Uterus (tissue), 4 donors: ENCODE measurements around the gene CDC42EP2. TPM values are rescaled to one million over a fixed set of nuclear protein-coding genes. Genes with fewer than 3 reads are reported as not detected.

Source experiments
- DNase-seq, 2 donors: peaks; one replicate each; pipeline ENCODE4 v3.0.0-alpha.2; 2019 to 2020
- H3K27ac ChIP-seq, 2 donors: fragments of 200-600 bp; sonication (generic); 1 replicate in 1 of 2; 2 replicates in 1 of 2; pipeline ENCODE4 v1.5.1; 2016 to 2018
- H3K27me3 ChIP-seq, 2 donors: fragments of 200-600 bp; sonication (generic); one replicate each; pipeline ENCODE4 v1.5.1; 2018 to 2019; ENCODE audit warnings: control low read depth in 1 of 2
- H3K36me3 ChIP-seq, 2 donors: fragments of 200-600 bp; sonication (generic); one replicate each; pipeline ENCODE4 v1.5.1; 2019; ENCODE audit warnings: control low read depth in 1 of 2
- H3K4me1 ChIP-seq, 2 donors: fragments of 200-600 bp; sonication (generic); one replicate each; pipeline ENCODE4 v1.5.1; 2018 to 2019; ENCODE audit warnings: control low read depth in 1 of 2
- H3K4me3 ChIP-seq, 2 donors: fragments of 200-600 bp; sonication (generic); 1 replicate in 1 of 2; 2 replicates in 1 of 2; pipeline ENCODE4 v1.5.1; 2018 to 2019; ENCODE audit warnings: mild to moderate bottlenecking in 1 of 2
- H3K9me3 ChIP-seq, 2 donors: fragments of 200-600 bp; sonication (generic); one replicate each; pipeline ENCODE4 v1.5.1; 2019; ENCODE audit warnings: control low read depth in 1 of 2
- POLR2A ChIP-seq, 2 donors: fragments of 450-650 bp; IDR thresholded peaks; one replicate each; pipeline ENCODE4 v1.6.1; 2016; ENCODE audit warnings: antibody characterized with exemption in 2 of 2, mild to moderate bottlenecking in 1 of 2, moderate library complexity in 1 of 2
- intact Hi-C: fragments of 100-400 bp; cut with DNase I; formaldehyde crosslinking; loops from one replicate; pipeline ENCODE4 v1.15.1; 2023; ENCODE audit warnings: low total_unique reads
- total RNA-seq, 4 donors: library from RNA; depleted of rRNA in 3 of 4; stranded (reverse); fragments of >200 nt in 3 of 4; gene quantifications; one replicate each; pipeline versions ENCODE4 v1.1.0 to v1.2.4, GENCODE V29; 2014 to 2023
- TF ChIP-seq, protein P1 (sequence below), 4 experiments: fragments of 200-600 bp in 2 of 4; fragments of 450-650 bp in 2 of 4; sonication (generic) in 2 of 4; IDR thresholded peaks; one replicate each; pipeline ENCODE4 v1.5.1; 2016 to 2019; ENCODE audit warnings: antibody characterized with exemption in 4 of 4, mild to moderate bottlenecking in 2 of 4, moderate library complexity in 1 of 4
- donor health status: DM: yes; HTN: yes; CAD: no.

CDC42EP2 gene
- total RNA-seq, 4 donors from 2014 or later = 9.7 to 65.3 (median 33.2) TPM

DNA sequence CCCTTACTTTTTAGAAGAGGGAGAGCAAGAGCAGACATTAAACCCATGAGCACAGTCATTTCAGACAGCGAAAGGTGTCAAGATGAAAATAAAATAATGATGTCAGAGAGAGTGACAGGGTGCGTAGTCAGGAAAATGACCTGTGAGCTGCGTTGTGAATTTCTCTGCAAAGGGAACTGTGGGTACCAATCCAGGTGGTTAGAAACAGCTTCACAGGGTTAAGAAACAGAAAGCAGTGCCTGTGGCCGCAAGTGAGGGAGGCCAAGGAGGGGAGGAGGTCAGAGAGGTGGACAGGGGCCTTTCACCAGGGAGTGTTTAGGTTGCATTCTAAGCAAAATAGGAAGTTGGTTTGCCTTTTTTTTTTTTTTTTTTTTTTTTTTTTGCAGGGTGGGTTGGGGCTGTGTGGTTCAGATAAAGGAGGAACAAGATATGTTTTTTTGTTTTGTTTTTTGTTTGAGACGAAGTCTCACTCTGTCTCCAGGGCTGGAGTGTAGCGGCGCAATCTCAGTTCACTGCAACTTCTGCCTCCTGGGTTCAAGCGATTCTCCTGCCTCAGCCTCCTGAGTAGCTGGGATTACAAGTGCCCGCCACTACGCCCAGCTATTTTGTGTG lies 47.8 kb downstream of the CDC42EP2 start:
- no peaks in the 10 kb centered on the region for H3K36me3 ChIP-seq
- H3K27me3 ChIP-seq = no peaks in the 10 kb centered on the region
- TF ChIP-seq, protein P1, sequence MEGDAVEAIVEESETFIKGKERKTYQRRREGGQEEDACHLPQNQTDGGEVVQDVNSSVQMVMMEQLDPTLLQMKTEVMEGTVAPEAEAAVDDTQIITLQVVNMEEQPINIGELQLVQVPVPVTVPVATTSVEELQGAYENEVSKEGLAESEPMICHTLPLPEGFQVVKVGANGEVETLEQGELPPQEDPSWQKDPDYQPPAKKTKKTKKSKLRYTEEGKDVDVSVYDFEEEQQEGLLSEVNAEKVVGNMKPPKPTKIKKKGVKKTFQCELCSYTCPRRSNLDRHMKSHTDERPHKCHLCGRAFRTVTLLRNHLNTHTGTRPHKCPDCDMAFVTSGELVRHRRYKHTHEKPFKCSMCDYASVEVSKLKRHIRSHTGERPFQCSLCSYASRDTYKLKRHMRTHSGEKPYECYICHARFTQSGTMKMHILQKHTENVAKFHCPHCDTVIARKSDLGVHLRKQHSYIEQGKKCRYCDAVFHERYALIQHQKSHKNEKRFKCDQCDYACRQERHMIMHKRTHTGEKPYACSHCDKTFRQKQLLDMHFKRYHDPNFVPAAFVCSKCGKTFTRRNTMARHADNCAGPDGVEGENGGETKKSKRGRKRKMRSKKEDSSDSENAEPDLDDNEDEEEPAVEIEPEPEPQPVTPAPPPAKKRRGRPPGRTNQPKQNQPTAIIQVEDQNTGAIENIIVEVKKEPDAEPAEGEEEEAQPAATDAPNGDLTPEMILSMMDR (IDR thresholded peaks at IDR 0.05) = no peak
- TF ChIP-seq POLR2A (IDR thresholded peaks at IDR 0.05) = no peak
- H3K4me3 ChIP-seq = no peak overlapping the region
- H3K4me1 ChIP-seq = no peaks in the 10 kb centered on the region
- intact Hi-C loops = no loop called here
- no peaks in the 10 kb centered on the region for H3K9me3 ChIP-seq
- no peak for DNase-seq
- no peak overlapping the region for H3K27ac ChIP-seq

DNA sequence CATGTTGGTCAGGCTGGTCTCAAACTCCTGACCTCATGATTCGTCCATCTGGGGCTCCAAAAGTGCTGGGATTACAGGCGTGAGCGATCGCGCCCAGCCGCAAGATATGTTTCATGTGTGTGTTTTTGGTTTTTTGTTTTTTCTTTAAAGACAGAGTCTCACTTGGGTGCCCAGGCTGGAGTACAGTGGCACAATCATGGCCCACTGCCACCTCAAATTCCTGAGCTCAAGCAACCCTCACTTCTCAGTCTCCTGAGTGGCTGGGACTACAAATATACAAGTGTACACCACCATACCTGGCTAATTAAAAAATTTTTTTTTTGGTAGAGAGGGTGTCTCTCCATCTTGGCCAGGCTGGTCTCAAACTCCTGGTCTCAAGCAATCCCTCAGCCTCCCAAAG lies 48.3 kb downstream of the CDC42EP2 start:
- no peaks in the 10 kb centered on the region for H3K36me3 ChIP-seq
- no peak overlapping the region for H3K27ac ChIP-seq
- no peaks in the 10 kb centered on the region for H3K27me3 ChIP-seq
- H3K4me3 ChIP-seq = no peak overlapping the region
- intact Hi-C loops = no loop called here
- H3K4me1 ChIP-seq = no peaks in the 10 kb centered on the region
- no peak for DNase-seq
- TF ChIP-seq POLR2A (IDR thresholded peaks at IDR 0.05) = no peak
- TF ChIP-seq, protein P1 (IDR thresholded peaks at IDR 0.05) = no peak
- no peaks in the 10 kb centered on the region for H3K9me3 ChIP-seq

DNA sequence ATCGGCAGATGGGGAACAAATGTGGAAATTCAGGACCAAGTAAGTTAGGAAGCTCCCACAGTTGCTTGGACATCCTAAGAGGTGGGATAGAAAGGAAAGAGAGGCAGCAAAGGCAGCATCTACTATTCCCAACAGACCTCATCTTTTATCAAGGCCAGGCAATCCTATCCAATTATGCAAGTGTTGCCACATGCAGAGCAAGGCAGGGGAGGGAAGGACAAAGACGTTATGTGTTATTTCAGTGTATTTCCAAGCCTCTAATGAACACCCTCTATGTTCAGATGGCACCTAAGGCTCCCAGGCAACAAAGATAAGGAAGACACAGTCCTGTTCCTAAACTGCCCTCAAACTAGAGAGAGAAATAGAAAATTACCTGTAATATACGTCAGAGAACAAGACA lies 49.1 kb downstream of the CDC42EP2 start:
- Histone ChIP-seq H3K4me1 (no peaks in the 10 kb centered on the region), H3K27ac (no peak overlapping the region), H3K4me3 (no peak overlapping the region), H3K36me3 (no peaks in the 10 kb centered on the region), H3K9me3 (no peaks in the 10 kb centered on the region), H3K27me3 (no peaks in the 10 kb centered on the region)
- intact Hi-C loops = no loop called here
- DNase-seq = no peak
- no peak for TF ChIP-seq POLR2A (IDR thresholded peaks at IDR 0.05)
- TF ChIP-seq, protein P1 (IDR thresholded peaks at IDR 0.05) = no peak

- H3K36me3 ChIP-seq = no peaks in the 10 kb centered on the region
- peak in 1 of 2 donors; percentile 62 for DNase-seq
- H3K27ac ChIP-seq = peak overlapping the region in 1 of 2 donors; percentile 23
- intact Hi-C loops = no loop called here
- no peaks in the 10 kb centered on the region for H3K4me1 ChIP-seq
- TF ChIP-seq, protein P1 (IDR thresholded peaks at IDR 0.05) = peak; percentile 77 to 95 (median 92)
- TF ChIP-seq POLR2A (IDR thresholded peaks at IDR 0.05) = no peak
- no peaks in the 10 kb centered on the region for H3K9me3 ChIP-seq
- H3K27me3 ChIP-seq = no peaks in the 10 kb centered on the region
- no peak overlapping the region for H3K4me3 ChIP-seq
These were observed 51.7 kb downstream of the CDC42EP2 start for GRCh38 chr11:65366340-65366773.

- intact Hi-C loops = loop anchor here (5.0 to 10.0 kb wide), 2 partner anchors 147 to 234 kb away; no protein-coding TSS in a partner anchor
- Histone ChIP-seq H3K36me3 (no peaks in the 10 kb centered on the region), H3K4me1 (no peaks in the 10 kb centered on the region), H3K27ac (no peak overlapping the region), H3K27me3 (no peaks in the 10 kb centered on the region), H3K9me3 (no peaks in the 10 kb centered on the region), H3K4me3 (no peak overlapping the region)
- TF ChIP-seq, protein P1 (IDR thresholded peaks at IDR 0.05) = no peak
- no peak for TF ChIP-seq POLR2A (IDR thresholded peaks at IDR 0.05)
- no peak for DNase-seq
These were observed 56.0 kb downstream of the CDC42EP2 start for GRCh38 chr11:65370659-65371049.

Other genes starting within 250 kb of the CDC42EP2 start
- gene CDCA5, start 230.8 kb upstream of the CDC42EP2 start, total RNA-seq = 1 to 10 TPM in 1 of 4 donors, under 1 TPM in 2, not detected in 1; 0.30 to 7.1 (median 0.77) TPM
- gene ZFPL1, start 230.6 kb upstream of the CDC42EP2 start, total RNA-seq = 10 to 100 TPM in 3 of 4 donors, 1 to 10 TPM in 1; 9.0 to 37.5 (median 24.5) TPM
- 100 to 1,000 TPM in 3 of 4 donors, 10 to 100 TPM in 1; 96.1 to 447 (median 140) TPM for gene VPS51, start 218.7 kb upstream of the CDC42EP2 start, total RNA-seq
- gene TM7SF2, start 203.0 kb upstream of the CDC42EP2 start, total RNA-seq = 10 to 100 TPM in 1 of 4 donors, 1 to 10 TPM in 2, under 1 TPM in 1; 0.77 to 16.7 (median 5.5) TPM
- 1 to 10 TPM in 3 of 4 donors, not detected in 1; 4.6 to 9.6 (median 5.7) TPM for gene ZNHIT2, start 197.2 kb upstream of the CDC42EP2 start, total RNA-seq
- gene FAU, start 192.7 kb upstream of the CDC42EP2 start, total RNA-seq = 1,000 to 10,000 TPM in 3 of 4 donors, 100 to 1,000 TPM in 1; 161 to 5,220 (median 1,903) TPM
- gene MRPL49, start 192.5 kb upstream of the CDC42EP2 start, total RNA-seq = 10 to 100 TPM; 27.6 to 69.2 (median 57.8) TPM
- gene SYVN1, start 180.3 kb upstream of the CDC42EP2 start, total RNA-seq = 10 to 100 TPM; 34.7 to 88.8 (median 60.5) TPM
- not detected for gene SPDYC, start 144.6 kb upstream of the CDC42EP2 start, total RNA-seq
- 100 to 1,000 TPM; 122 to 174 (median 157) TPM for gene CAPN1, start 132.9 kb upstream of the CDC42EP2 start, total RNA-seq
- 10 to 100 TPM in 2 of 4 donors, 1 to 10 TPM in 2; 3.3 to 13.5 (median 7.6) TPM for gene POLA2, start 52.9 kb upstream of the CDC42EP2 start, total RNA-seq
- 100 to 1,000 TPM in 1 of 4 donors, 10 to 100 TPM in 3; 16.1 to 108 (median 56.8) TPM for gene DPF2, start 19.0 kb downstream of the CDC42EP2 start, total RNA-seq
- gene TIGD3, start 39.9 kb downstream of the CDC42EP2 start, total RNA-seq = under 1 TPM in 2 of 4 donors, not detected in 2; under 0.01 to 0.35 TPM
- 1 to 10 TPM in 2 of 4 donors, under 1 TPM in 1, not detected in 1; 0.29 to 5.9 (median 5.3) TPM for gene SLC25A45, start 67.8 kb downstream of the CDC42EP2 start, total RNA-seq
- 100 to 1,000 TPM in 1 of 4 donors, 10 to 100 TPM in 3; 15.9 to 160 (median 41.5) TPM for gene FRMD8, start 71.8 kb downstream of the CDC42EP2 start, total RNA-seq
- 100 to 1,000 TPM in 3 of 4 donors, 10 to 100 TPM in 1; 33.6 to 932 (median 120) TPM for gene NEAT1, start 107.9 kb downstream of the CDC42EP2 start, total RNA-seq
- gene MALAT1, start 184.2 kb downstream of the CDC42EP2 start, total RNA-seq = over 10,000 TPM in 3 of 4 donors, 1,000 to 10,000 TPM in 1; 6,732 to 19,335 (median 13,886) TPM
- 100 to 1,000 TPM in 1 of 4 donors, 10 to 100 TPM in 3; 28.8 to 101 (median 70.1) TPM for gene SCYL1, start 210.2 kb downstream of the CDC42EP2 start, total RNA-seq
- 100 to 1,000 TPM; 131 to 240 (median 217) TPM for gene LTBP3, start 243.5 kb downstream of the CDC42EP2 start, total RNA-seq